Activated gamma-delta T cell (primary cell): ENCODE data around the gene RACK1.

Experiments used
- DNase-seq: peaks from one replicate; lab custom pipeline; 2025; lab: John Stamatoyannopoulos, UW

Gene RACK1

GRCh38 chr5:181233801-181234454 lies 9.8 kb downstream of the RACK1 start:
- no peak for DNase-seq

DNA sequence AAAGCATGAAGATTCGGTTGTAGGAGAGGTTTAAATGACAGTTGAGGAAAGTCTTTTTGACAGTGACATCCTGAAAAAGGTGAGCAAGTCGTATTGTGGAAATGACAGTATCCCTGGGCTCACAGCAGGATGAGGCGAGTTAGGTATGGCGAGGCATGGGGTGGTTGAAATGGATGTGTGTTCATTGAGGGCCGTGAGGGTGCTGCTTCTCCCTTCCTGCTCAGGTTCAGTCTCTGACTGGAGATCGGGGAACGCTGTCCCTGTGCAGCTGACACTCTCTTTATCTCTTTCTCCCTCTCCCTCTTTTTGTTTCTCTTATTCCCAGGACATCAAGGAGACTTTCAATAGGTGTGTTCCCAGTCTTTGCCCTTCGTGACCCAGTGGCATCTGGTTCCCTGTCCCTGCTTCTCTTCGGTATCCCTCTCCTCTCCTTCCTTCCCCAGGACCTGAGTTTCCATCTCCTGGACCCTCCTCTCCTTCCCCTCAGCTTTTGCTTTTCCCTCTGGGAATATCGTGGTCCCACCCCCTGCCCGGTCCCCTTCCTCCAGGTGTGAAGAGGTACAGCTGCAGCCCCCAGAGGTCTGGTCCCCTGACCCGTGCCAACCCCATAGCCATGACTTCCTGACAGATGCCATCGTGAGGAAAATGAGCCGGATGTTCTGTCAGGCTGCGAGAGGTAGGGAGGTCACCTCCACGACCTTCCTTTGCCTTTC lies 10.5 kb downstream of the RACK1 start:
- DNase-seq: no peak

GRCh38 chr5:181232593-181232992 lies 11.1 kb downstream of the RACK1 start:
- DNase-seq: no peak

DNA sequence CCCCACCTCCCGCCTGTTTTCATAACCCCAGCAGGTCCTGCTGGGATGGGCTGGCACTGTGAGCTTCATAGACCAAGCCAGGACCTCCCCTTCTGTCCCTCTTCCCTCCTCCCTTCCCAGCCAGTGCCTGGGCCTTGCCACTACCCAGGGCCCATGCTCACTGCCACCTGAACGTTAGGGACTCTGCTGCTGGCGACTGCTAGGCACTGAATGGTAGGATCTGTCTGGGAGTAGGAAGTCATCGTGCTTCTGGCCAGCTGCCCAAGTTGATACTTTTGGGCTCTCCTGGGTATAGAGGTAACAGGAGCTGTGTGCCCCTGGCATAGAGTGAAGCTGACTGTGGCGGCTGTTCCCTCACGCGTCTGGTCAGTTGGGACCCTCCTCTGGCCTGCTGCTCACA lies 12.3 kb downstream of the RACK1 start:
- no peak for DNase-seq

GRCh38 chr5:181230551-181230950 lies 13.2 kb downstream of the RACK1 start:
- DNase-seq: no peak

DNA sequence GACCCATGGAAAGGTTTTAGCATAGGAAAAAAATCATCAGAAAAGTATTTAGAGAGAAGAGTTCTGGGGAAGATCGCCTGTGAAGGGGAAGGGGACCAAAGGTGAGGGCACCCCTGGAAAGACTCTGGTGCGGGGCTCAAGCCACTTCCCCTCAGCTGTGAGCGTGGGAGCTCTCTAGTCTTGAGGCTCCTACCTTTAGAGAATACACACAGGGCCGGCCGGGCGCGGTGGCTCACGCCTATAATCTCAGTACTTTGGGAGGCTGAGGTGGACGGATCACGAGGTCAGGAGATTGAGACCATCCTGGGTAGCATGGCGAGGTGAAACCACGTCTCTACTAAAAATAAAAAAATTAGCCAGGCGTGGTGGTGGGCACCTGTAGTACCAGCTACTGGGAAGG lies 13.7 kb downstream of the RACK1 start:
- no peak for DNase-seq

GRCh38 chr5:181224390-181225229 lies 19.1 kb downstream of the RACK1 start:
- no peak for DNase-seq

- DNase-seq: no peak
These were observed 19.8 kb downstream of the RACK1 start for GRCh38 chr5:181223729-181224389.

GRCh38 chr5:181223058-181223728 lies 20.5 kb downstream of the RACK1 start, which contains the start of gene TRIM41:
TSS of gene TRIM41 (plus strand) at chr5:181223281. CDS start at chr5:181224000, 719 bp downstream.
- no peak for DNase-seq

DNA sequence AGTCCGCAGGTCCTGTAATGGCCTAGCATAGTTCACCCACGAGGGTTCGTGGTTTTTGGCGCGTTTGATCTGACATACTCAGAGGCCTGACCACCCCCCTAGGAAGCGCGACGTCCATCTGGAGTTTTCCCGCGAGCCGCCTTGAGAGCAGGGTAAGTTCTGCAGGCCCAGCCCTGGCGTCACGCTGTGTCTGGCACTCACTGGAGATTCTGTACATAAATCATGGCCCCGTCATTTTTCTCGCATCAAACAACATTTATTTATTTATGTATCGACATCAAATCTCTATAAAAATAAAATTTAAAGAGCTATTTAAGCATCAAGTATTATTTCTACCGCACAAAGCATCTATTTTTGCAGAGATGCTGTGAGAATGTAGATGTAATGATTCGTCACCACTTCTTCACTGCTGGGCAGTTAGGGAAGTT lies 21.1 kb downstream of the RACK1 start:
- no peak for DNase-seq

GRCh38 chr5:181221792-181222629 lies 21.7 kb downstream of the RACK1 start:
- DNase-seq: no peak

- no peak for DNase-seq
These were observed 22.5 kb downstream of the RACK1 start for GRCh38 chr5:181221105-181221791.

DNA sequence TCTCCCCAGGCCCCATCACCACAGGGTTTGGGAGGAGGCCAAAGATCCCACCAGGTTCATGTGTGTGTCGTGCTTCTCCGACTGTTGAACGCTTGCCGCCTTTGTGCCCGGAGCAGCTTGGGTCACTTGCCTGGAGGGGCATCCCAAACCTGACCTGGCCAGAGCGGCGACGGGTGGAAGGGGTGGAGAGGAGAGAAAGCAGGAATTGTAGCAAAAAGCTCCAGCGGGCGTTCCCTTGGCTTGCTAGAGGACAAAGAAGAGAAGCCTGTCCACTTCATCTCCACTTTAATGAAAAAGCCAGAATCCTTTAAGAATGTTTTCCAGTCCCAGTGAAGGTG lies 23.6 kb downstream of the RACK1 start:
- no peak for DNase-seq

DNA sequence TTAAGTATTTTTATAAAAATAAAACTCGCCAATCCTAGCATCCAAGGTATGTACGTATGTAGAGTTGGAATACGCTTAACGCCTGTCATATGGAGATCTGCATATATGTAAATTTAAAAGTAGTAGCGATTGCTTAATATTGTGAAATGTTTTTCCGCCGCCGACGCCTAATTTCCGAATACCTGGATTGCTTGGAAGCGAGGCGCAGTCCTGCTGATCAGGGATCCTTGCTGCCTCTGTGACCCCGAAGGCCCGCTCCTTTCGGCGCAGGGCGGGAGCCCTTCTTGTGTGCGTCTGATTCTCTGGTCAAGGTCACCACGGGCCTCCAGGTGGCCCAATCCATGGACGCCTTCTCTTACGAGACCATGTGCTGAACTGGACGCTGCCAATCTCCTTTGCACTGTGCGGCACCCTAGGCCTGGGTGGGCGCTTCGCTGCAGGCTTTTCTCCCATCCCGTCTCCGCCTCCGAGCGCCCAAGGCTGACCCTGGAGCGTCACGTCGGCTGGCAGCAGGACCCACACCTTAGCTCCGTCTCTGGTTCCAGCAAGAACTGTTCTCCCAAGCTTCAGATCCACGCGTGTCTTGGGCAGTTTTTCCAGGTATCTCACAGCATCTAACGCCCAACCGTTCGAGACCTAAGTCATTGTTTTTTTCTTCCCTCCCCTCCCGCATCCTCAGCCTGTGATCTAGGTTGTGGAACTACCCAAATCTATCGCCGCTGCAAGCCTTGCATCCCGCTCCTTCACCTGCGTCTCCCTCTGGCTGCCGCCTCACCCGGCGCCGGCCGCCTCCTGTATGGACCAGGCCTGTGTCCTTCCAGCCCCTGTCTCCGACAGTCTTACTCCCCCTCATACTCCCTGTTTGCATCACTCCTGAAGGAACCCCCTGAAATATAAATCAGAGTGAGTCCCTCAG lies 24.2 kb downstream of the RACK1 start:
- DNase-seq: no peak

- DNase-seq: no peak
These were observed 24.9 kb downstream of the RACK1 start for GRCh38 chr5:181218795-181219124.

DNA sequence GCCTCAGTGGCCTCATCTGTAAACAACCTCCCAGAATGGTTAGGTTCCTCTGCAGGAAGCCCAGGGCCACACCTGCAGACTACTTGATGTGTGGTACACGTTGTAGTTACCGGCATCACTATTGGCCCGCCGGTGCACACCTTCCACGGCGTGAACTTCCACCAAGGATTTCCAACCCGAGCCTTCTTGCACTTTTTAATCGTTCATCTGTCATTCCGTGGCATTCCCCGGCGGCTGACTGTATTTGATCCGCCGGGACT lies 26.0 kb downstream of the RACK1 start:
- no peak for DNase-seq

GRCh38 chr5:181217111-181217802 lies 26.4 kb downstream of the RACK1 start:
- no peak for DNase-seq

DNA sequence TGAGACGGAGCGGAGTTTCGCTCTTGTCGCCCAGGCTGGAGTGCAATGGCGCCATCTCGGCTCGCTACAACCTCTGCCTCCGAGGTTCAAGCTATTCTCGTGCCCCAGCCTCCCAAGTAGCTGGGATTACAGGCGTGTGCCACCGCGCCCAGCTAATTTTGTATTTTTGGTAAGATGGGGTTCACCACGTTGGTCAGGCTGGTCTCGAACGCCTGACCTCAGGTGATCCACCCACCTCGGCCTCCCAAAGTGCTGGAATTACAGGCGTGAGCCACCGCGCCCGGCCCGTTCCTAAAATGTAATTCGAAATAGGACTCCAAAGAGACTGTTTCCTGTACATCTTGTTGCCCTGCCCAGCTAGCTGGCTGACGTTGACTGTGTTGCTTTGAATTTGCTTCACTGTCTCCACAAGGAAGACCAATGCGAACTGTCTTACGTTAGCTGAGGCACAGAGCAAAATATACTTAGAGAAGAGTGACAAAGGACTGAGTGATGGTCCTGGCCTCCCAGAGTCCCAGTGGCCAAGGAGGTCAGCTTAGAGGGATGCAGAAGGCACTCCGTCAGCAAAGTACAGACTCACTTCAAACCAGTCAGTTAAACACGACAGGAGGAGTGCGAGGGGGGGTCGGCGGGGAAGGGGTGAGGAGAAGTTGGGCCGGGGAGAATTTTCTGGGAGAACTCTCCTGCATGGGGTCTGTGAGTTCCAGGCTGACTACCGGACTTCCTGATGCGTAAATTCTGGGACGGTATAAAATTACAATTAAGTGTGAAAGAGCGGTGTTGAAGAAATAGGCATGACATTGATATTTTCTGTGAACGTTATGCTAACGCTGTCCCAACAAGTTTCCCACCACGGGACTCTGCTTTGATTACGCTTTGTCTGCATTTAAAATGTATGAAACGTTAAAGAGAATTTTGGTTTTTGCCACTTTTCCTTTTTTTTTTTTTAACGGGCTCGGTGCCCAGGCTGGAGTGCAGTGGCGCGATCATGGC lies 27.4 kb downstream of the RACK1 start:
- no peak for DNase-seq
